Measurements from ENCODE around the gene PRKCH.

- no peak for TF ChIP-seq POLR2A (IDR thresholded peaks at IDR 0.05)
- TF ChIP-seq CTCF (IDR thresholded peaks at IDR 0.05) = no peak
- TF ChIP-seq POLR2AphosphoS5 (IDR thresholded peaks at IDR 0.05) = no peak
Measured at GRCh38 chr14:61332658-61333029, 11.3 kb downstream of the PRKCH start.

All from breast epithelium (tissue), 3 donors.